Mucosa of descending colon (tissue), 3 donors: ENCODE results near the gene LRRC37A3. TPM values are rescaled to one million over a fixed set of nuclear protein-coding genes. Genes with fewer than 3 reads are reported as not detected.
"Not testable (repeated sequence)": the region's sequence is repeated elsewhere in the genome, so short reads cannot be mapped to it uniquely, and the experiment has no call there.

ENCODE experiments used
- ATAC-seq: fragments of 200-7000 bp; cut with Tn5 transposase; one replicate; pipeline ENCODE4 v1.9.1; 2020; ENCODE audit warnings: mild to moderate bottlenecking, moderate library complexity
- DNase-seq, 3 donors: peaks; one replicate each; pipeline ENCODE4 v3.0.0-alpha.2; 2020
- H3K36me3 ChIP-seq: fragments of 200-600 bp; one replicate; pipeline ENCODE4 v1.8.0; 2021; ENCODE audit warnings: low read depth, mild to moderate bottlenecking
- H3K4me1 ChIP-seq: fragments of 200-600 bp; one replicate; pipeline ENCODE4 v1.8.0; 2021; ENCODE audit warnings: low read depth, mild to moderate bottlenecking
- H3K4me3 ChIP-seq: fragments of 200-600 bp; one replicate; pipeline ENCODE4 v1.8.0; 2021; ENCODE audit warnings: mild to moderate bottlenecking
- H3K9me3 ChIP-seq: fragments of 200-600 bp; one replicate; pipeline ENCODE4 v1.8.0; 2021; ENCODE audit warnings: mild to moderate bottlenecking
- intact Hi-C, 2 donors: fragments of 100-400 bp; cut with DNase I in 1 of 2; cut with micrococcal nuclease in 1 of 2; formaldehyde crosslinking; loops; one replicate each; pipeline versions ENCODE4 v1.11.0 to v1.11.1; 2022; cut with DNase I, micrococcal nuclease
- total RNA-seq, 3 donors: library from RNA; stranded (reverse); fragmentation: NEBNext Ultra II Directional in 2 of 3; extraction: Animal tissue kit (Norgen Biotek cat#: 25700) in 2 of 3; gene quantifications; one replicate each; pipeline versions ENCODE4 v1.2.1 to v1.2.4, GENCODE V29; 2021 to 2023
- donor health status: DM: no; HTN: no; CAD: no; lungs with moderate emphysema.
- donor health status: DM: no; HTN: no; CAD: no.
- donor health status: DM: no; HTN: yes; CAD: no.

Gene LRRC37A3
- total RNA-seq, 3 donors from 2014 or later: 10.2 to 16.8 (median 13.1) TPM

- peaks cover 14% of the 10 kb centered on the region for H3K4me1 ChIP-seq
- peak in 2 of 3 donors; percentile 28 to 44 for DNase-seq
- peak; percentile 88 for ATAC-seq
- H3K9me3 ChIP-seq, H3K4me3 ChIP-seq, intact Hi-C loops, H3K36me3 ChIP-seq: not testable (repeated sequence)
Observed at GRCh38 chr17:64829824-64830630, 89.3 kb downstream of the LRRC37A3 start.

GRCh38 chr17:64829068-64829467 is 90.2 kb downstream of the LRRC37A3 start:
- DNase-seq, intact Hi-C loops, ATAC-seq, H3K36me3 ChIP-seq, H3K4me3 ChIP-seq, H3K9me3 ChIP-seq: not testable (repeated sequence)
- H3K4me1 ChIP-seq: peaks cover 14% of the 10 kb centered on the region

- H3K4me3 ChIP-seq, intact Hi-C loops, H3K9me3 ChIP-seq, H3K4me1 ChIP-seq, ATAC-seq, H3K36me3 ChIP-seq, DNase-seq: not testable (repeated sequence)
Observed at GRCh38 chr17:64818904-64819303, 100.4 kb downstream of the LRRC37A3 start.

- H3K4me1 ChIP-seq, H3K36me3 ChIP-seq, DNase-seq, intact Hi-C loops, H3K4me3 ChIP-seq, H3K9me3 ChIP-seq: not testable (repeated sequence)
- ATAC-seq: peak; percentile 58
Observed at GRCh38 chr17:64815833-64816198, 103.5 kb downstream of the LRRC37A3 start.

GRCh38 chr17:64814993-64815832 is 104.1 kb downstream of the LRRC37A3 start:
- H3K36me3 ChIP-seq, H3K4me3 ChIP-seq, intact Hi-C loops, H3K9me3 ChIP-seq, H3K4me1 ChIP-seq: not testable (repeated sequence)
- ATAC-seq: peak; percentile 82
- peak in 1 of 3 donors; percentile 38 for DNase-seq

- peaks cover 15% of the 10 kb centered on the region for H3K4me1 ChIP-seq
- DNase-seq: peak; percentile 76 to 83 (median 80)
- H3K36me3 ChIP-seq, intact Hi-C loops, H3K9me3 ChIP-seq, H3K4me3 ChIP-seq: not testable (repeated sequence)
- ATAC-seq: peak; percentile 99
Observed at GRCh38 chr17:64808178-64808977, 110.9 kb downstream of the LRRC37A3 start.

Other genes starting within 250 kb of the LRRC37A3 start
- gene GNA13, start 137.3 kb upstream of the LRRC37A3 start, total RNA-seq: 10 to 100 TPM; 69.0 to 95.5 (median 92.2) TPM
- 10 to 100 TPM in 2 of 3 donors, 1 to 10 TPM in 1; 8.7 to 14.6 (median 13.3) TPM for gene RGS9, start 217.9 kb upstream of the LRRC37A3 start, total RNA-seq